NT2/D1 (cell line): ENCODE results near the gene XYLT2.
"Not testable (repeated sequence)": the region's sequence is repeated elsewhere in the genome, so short reads cannot be mapped to it uniquely, and the experiment has no call there.

Experiments used
- SUZ12 ChIP-seq: IDR thresholded peaks from 2 replicates; pipeline ENCODE4 v1.6.1; 2011; ENCODE audit not compliant: insufficient read length, insufficient read depth; ENCODE audit errors: extremely low read depth
- ZNF274 ChIP-seq: IDR thresholded peaks from 2 replicates; pipeline ENCODE4 v1.6.1; 2011; ENCODE audit warnings: mild to moderate bottlenecking, low read depth, low read length

GRCh38 chr17:50405351-50405750 lies 59.4 kb downstream of the XYLT2 start:
- TF ChIP-seq ZNF274, SUZ12: not testable (repeated sequence)
